Right lobe of liver (tissue), 4 donors: Measurements from ENCODE around the gene PGP.

Source experiments
- POLR2A ChIP-seq: fragments of 450-650 bp; IDR thresholded peaks from one replicate; pipeline ENCODE4 v1.6.1; 2017; ENCODE audit warnings: antibody characterized with exemption, mild to moderate bottlenecking
- TF ChIP-seq, protein P1 (sequence below), 4 donors: fragments of 200-600 bp in 3 of 4; fragments of 450-650 bp in 1 of 4; IDR thresholded peaks; one replicate each; pipeline versions ENCODE4 v1.5.1 to v1.8.0; 2016 to 2022; ENCODE audit warnings: antibody characterized with exemption in 4 of 4, mild to moderate bottlenecking in 2 of 4
- donor health status: DM: no; HTN: no; CAD: no.
- donor health status: DM: no; HTN: no; CAD: no.
- donor health status: DM: no; HTN: yes; CAD: no.

DNA sequence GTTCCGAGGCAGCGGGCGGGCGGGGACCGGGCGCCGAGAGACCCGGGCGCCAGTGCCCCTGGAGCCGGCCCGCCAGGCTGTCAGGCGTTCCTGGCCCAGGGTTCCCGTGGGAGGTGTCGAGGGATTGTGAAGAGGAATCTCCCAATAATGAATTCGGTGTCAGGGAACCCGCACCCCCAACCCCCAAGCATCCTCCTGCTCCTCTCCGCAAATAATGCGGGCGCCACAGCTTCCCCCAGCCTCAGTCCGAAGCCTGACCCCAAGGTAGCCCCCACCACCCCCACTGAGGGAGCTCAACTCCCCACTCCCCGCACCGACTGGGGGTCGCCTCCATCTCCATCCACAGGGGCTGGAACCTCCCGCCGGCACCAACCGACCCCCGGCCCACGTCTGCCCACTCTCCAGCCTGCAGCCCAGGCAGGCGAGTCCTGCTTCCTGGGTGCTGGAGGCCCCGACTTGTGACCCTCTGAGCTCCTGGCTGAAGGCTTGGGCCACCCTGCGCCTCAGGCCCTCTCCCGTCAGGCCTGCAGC is 17.6 kb downstream of the PGP start:
- TF ChIP-seq, protein P1, sequence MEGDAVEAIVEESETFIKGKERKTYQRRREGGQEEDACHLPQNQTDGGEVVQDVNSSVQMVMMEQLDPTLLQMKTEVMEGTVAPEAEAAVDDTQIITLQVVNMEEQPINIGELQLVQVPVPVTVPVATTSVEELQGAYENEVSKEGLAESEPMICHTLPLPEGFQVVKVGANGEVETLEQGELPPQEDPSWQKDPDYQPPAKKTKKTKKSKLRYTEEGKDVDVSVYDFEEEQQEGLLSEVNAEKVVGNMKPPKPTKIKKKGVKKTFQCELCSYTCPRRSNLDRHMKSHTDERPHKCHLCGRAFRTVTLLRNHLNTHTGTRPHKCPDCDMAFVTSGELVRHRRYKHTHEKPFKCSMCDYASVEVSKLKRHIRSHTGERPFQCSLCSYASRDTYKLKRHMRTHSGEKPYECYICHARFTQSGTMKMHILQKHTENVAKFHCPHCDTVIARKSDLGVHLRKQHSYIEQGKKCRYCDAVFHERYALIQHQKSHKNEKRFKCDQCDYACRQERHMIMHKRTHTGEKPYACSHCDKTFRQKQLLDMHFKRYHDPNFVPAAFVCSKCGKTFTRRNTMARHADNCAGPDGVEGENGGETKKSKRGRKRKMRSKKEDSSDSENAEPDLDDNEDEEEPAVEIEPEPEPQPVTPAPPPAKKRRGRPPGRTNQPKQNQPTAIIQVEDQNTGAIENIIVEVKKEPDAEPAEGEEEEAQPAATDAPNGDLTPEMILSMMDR (IDR thresholded peaks at IDR 0.05): no peak
- TF ChIP-seq POLR2A: no peak
